Osteoblast (primary cell): ENCODE results near the gene SCYGR5. TPM values are rescaled to one million over a fixed set of nuclear protein-coding genes. Genes with fewer than 3 reads are reported as not detected.

Source experiments
- DNase-seq: peaks from one replicate; pipeline ENCODE4 v3.0.0; 2011; ENCODE audit warnings: low spot score, mixed read lengths; ENCODE audit not compliant: insufficient read length; ENCODE audit errors: missing footprints
- H2AFZ ChIP-seq: 2 replicates; pipeline ENCODE4 v1.6.0; 2011; ENCODE audit warnings: mild to moderate bottlenecking, low read length
- H3K27ac ChIP-seq: 2 replicates; pipeline ENCODE4 v1.5.1; 2011; ENCODE audit warnings: mild to moderate bottlenecking, low read depth, low read length, moderate library complexity
- H3K27me3 ChIP-seq: 2 replicates; pipeline ENCODE4 v1.6.0; 2012; ENCODE audit warnings: mild to moderate bottlenecking, control low read depth, inconsistent platforms, low read length, moderate library complexity; ENCODE audit not compliant: insufficient read depth
- H3K36me3 ChIP-seq: 2 replicates; pipeline ENCODE4 v1.5.1; 2011; ENCODE audit warnings: mild to moderate bottlenecking, low read length, control low read depth, moderate library complexity; ENCODE audit not compliant: insufficient read depth
- H3K4me1 ChIP-seq: 2 replicates; pipeline ENCODE4 v1.5.1; 2011; ENCODE audit warnings: mild to moderate bottlenecking, low read length, control low read depth, moderate library complexity; ENCODE audit not compliant: insufficient read depth
- H3K4me2 ChIP-seq: 2 replicates; pipeline ENCODE4 v1.6.0; 2011; ENCODE audit warnings: mild to moderate bottlenecking, low read length; ENCODE audit not compliant: insufficient read depth
- H3K4me3 ChIP-seq: fragments of 200-600 bp; sonication (generic); 3 replicates; pipeline ENCODE4 v1.5.1; 2012; ENCODE audit warnings: mild to moderate bottlenecking, low read length, inconsistent platforms; ENCODE audit not compliant: insufficient read depth
- H3K79me2 ChIP-seq: 2 replicates; pipeline ENCODE4 v1.6.0; 2012; ENCODE audit warnings: mild to moderate bottlenecking, low read length, control low read depth, inconsistent platforms; ENCODE audit not compliant: insufficient read depth
- H3K9me3 ChIP-seq: 2 replicates; pipeline ENCODE4 v1.5.1; 2011; ENCODE audit warnings: low read depth, low read length, control low read depth
- H4K20me1 ChIP-seq: 2 replicates; pipeline ENCODE4 v1.6.0; 2012; ENCODE audit warnings: mild to moderate bottlenecking, low read length, control low read depth; ENCODE audit not compliant: insufficient read depth
- total RNA-seq: library from RNA; depleted of rRNA; stranded (reverse); fragments of >200 nt; gene quantifications from 2 replicates; pipeline ENCODE4 v1.2.3, GENCODE V29; 2012
- TF ChIP-seq, protein P1 (sequence below): IDR thresholded peaks from 2 replicates; pipeline ENCODE4 v1.5.1; 2011; ENCODE audit warnings: mild to moderate bottlenecking, low read depth, low read length, moderate library complexity; ENCODE audit errors: extremely low read depth

Gene SCYGR5
- total RNA-seq, 1 donor = not detected

DNA sequence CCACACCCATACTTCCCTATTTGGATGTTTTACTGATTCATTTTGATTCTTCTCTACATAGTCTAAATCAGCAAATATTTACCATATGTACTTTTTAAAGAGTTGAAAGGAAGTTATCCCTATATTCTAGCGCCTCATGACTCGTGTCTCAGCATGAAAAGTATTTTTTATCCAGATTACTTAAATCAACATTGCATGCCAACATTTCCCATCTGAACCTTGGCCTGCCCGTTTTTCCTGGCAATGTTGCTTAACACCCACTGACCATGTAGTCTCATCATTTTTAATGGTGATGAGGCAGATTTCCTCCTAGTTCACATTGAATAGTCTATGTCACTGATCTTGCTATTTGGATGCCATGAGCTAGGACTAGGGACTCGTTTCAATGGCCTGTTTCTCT lies 13.2 kb upstream of the SCYGR5 start:
- no peak overlapping the region for H3K4me3 ChIP-seq
- H3K9me3 ChIP-seq = no peaks in the 10 kb centered on the region
- H3K4me2 ChIP-seq = peak overlapping the region; percentile 17
- peak overlapping the region; percentile 9 for H2AFZ ChIP-seq
- no peaks in the 10 kb centered on the region for H3K36me3 ChIP-seq
- H3K27me3 ChIP-seq = no peaks in the 10 kb centered on the region
- no peaks in the 10 kb centered on the region for H3K79me2 ChIP-seq
- TF ChIP-seq, protein P1, sequence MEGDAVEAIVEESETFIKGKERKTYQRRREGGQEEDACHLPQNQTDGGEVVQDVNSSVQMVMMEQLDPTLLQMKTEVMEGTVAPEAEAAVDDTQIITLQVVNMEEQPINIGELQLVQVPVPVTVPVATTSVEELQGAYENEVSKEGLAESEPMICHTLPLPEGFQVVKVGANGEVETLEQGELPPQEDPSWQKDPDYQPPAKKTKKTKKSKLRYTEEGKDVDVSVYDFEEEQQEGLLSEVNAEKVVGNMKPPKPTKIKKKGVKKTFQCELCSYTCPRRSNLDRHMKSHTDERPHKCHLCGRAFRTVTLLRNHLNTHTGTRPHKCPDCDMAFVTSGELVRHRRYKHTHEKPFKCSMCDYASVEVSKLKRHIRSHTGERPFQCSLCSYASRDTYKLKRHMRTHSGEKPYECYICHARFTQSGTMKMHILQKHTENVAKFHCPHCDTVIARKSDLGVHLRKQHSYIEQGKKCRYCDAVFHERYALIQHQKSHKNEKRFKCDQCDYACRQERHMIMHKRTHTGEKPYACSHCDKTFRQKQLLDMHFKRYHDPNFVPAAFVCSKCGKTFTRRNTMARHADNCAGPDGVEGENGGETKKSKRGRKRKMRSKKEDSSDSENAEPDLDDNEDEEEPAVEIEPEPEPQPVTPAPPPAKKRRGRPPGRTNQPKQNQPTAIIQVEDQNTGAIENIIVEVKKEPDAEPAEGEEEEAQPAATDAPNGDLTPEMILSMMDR = no peak
- H4K20me1 ChIP-seq = no peaks in the 10 kb centered on the region
- H3K27ac ChIP-seq = peak overlapping the region; percentile 73
- peak; percentile 50 for DNase-seq
- peaks cover 41% of the 10 kb centered on the region for H3K4me1 ChIP-seq

DNA sequence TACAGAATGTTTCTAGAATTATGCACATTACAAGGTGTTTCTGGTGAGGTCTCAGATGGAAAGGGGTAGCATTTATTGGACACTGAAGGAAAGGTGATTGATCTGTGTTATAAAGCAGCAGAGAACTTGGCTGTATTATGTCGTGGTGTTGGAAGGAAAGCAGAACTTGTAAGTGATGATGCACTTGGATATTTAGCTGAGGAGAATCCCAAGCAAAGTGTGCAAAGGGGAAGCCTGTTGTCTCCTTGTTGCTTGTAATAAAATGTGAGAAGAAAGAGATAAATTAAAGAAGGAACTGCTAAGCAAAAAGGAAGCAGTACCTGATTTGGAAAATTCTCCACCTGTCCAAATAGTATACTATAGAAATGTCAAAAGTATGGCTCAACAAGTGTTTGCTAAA lies 12.2 kb upstream of the SCYGR5 start:
- Histone ChIP-seq H3K79me2 (no peaks in the 10 kb centered on the region), H3K4me2 (no peak overlapping the region), H3K4me3 (no peak overlapping the region), H4K20me1 (no peaks in the 10 kb centered on the region), H3K9me3 (no peaks in the 10 kb centered on the region), H3K27ac (peak overlapping the region; percentile 73), H3K4me1 (peaks cover 41% of the 10 kb centered on the region), H3K27me3 (no peaks in the 10 kb centered on the region), H2AFZ (no peak overlapping the region), H3K36me3 (no peaks in the 10 kb centered on the region)
- DNase-seq = no peak
- TF ChIP-seq, protein P1 = no peak

DNA sequence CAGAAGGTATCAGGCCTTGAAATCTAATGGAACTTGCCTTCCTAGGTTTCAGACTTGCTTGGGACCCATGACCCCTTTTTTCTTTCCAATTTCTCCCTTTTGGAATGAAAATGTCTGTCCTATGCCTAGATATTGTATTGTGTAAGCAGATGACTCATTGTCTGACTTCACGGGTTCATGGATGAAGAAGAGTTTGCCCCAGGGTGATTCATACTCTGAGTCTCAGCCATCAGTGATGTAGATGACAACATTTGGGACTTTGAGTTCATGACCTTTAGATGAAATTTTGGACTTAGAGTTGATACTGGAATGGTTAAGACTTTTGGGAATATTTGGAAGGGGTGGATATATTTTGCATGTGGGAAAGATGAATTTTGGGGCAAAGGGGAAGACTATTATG lies 11.2 kb upstream of the SCYGR5 start:
- peak; percentile 95 for DNase-seq
- Histone ChIP-seq H3K4me2 (no peak overlapping the region), H3K79me2 (no peaks in the 10 kb centered on the region), H2AFZ (no peak overlapping the region), H3K4me1 (peaks cover 41% of the 10 kb centered on the region), H3K27ac (peak overlapping the region; percentile 73), H3K27me3 (no peaks in the 10 kb centered on the region), H4K20me1 (no peaks in the 10 kb centered on the region), H3K9me3 (no peaks in the 10 kb centered on the region), H3K4me3 (no peak overlapping the region), H3K36me3 (no peaks in the 10 kb centered on the region)
- TF ChIP-seq, protein P1 = no peak

DNA sequence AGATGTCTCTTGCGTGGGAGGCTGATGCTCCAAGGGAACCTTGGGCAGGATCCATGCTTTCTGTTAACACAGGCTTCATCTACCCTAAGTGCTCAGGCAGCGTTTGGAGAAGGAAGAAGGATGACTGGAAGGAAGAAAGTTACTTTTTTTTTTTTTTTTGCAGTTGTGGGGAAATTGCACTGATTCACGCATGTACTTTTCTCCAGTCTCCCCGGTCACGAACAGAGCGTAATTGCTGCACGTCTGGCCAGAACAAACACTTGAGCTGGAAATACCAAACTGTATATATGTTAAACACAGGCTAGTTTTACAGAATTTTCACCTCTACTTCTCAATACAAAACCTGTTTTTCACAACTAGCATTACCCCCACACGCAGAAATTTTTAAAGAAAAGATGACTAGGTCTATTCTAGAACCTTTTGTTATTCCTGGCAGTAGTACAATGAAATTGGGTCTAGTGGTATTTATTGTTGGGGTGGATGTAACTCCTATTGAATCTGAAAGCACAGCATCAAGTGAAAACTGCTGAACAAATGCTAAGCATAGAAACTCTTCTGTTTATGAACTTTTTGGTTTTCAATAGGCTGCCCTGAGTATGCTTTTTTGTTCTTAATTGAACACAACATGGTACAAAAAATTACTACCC lies 9.3 kb upstream of the SCYGR5 start:
- Histone ChIP-seq H4K20me1 (no peaks in the 10 kb centered on the region), H3K4me1 (peaks cover 41% of the 10 kb centered on the region), H3K27me3 (no peaks in the 10 kb centered on the region), H2AFZ (no peak overlapping the region), H3K36me3 (no peaks in the 10 kb centered on the region), H3K27ac (peak overlapping the region; percentile 88), H3K4me3 (no peak overlapping the region), H3K9me3 (no peaks in the 10 kb centered on the region), H3K79me2 (no peaks in the 10 kb centered on the region), H3K4me2 (peak overlapping the region; percentile 72)
- peak; percentile 47 for DNase-seq
- TF ChIP-seq, protein P1 = no peak
